Measurements from ENCODE around the gene REM1. TPM values are rescaled to one million over a fixed set of nuclear protein-coding genes. Genes with fewer than 3 reads are reported as not detected.
"Not testable (repeated sequence)": the region's sequence is repeated elsewhere in the genome, so short reads cannot be mapped to it uniquely, and the experiment has no call there.

REM1 gene
- polyA plus RNA-seq, 4 donors, result 0.44 to 2.7 (median 0.83) TPM

GRCh38 chr20:31517373-31517772, 42.3 kb downstream of the REM1 start:
- DNase-seq (ENCODE audit: low read depth in 4 of 4, low spot score in 3 of 4), result no peak

DNA sequence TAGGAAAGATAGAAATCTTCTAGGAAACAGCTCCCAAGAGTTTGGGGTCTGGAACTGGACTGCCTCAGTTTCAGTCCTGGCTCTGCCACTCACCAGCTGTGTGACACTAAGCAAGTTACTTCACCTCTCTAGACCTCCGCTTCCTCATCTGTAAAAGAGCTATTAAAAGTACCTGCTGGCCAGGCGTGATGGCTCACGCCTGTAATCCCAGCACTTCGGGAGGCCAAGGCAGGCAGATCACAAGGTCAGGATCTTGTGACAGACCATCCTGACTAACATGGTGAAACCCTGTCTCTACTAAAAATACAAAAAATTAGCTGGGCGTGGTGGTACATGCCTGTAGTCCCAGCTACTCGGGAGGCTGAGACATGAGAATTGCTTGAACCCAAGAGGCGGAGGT, 46.2 kb downstream of the REM1 start:
- DNase-seq (ENCODE audit: low read depth in 4 of 4, low spot score in 3 of 4), result not testable (repeated sequence)

- DNase-seq (ENCODE audit: low read depth in 4 of 4, low spot score in 3 of 4), result no peak
Measured at GRCh38 chr20:31522731-31523130, 47.6 kb downstream of the REM1 start.

GRCh38 chr20:31523361-31524283, 48.5 kb downstream of the REM1 start:
- DNase-seq (ENCODE audit: low read depth in 4 of 4, low spot score in 3 of 4), result no peak

DNA sequence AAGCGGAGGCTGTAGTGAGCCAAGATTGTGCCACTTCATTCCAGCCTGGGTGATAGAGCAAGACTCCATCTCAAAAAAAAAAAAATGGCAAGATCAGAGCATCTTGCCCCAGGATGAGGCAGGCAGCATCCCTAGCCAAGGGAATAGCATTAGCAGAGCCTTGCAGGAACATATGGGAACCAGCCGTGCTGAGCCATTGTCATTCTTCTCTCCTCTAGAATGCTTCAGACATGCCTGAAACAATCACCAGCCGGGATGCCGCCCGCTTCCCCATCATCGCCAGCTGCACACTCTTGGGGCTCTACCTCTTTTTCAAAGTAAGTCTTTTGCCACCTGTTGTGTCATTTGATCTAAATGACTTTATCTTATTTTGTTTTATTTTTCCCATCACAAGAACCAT, 52.2 kb downstream of the REM1 start:
- no peak for DNase-seq (ENCODE audit: low read depth in 4 of 4, low spot score in 3 of 4)

Other genes with a start within 250 kb of the REM1 start
- gene DEFB115, start 217.6 kb upstream of the REM1 start, polyA plus RNA-seq (ENCODE audit: insufficient read length in 4 of 4), result not detected
- gene DEFB116, start 166.7 kb upstream of the REM1 start, polyA plus RNA-seq (ENCODE audit: insufficient read length in 4 of 4), result not detected
- not detected for gene DEFB118, start 106.7 kb upstream of the REM1 start, polyA plus RNA-seq (ENCODE audit: insufficient read length in 4 of 4)
- gene DEFB119, start 84.7 kb upstream of the REM1 start, polyA plus RNA-seq (ENCODE audit: insufficient read length in 4 of 4), result not detected
- not detected for gene DEFB121, start 69.1 kb upstream of the REM1 start, polyA plus RNA-seq (ENCODE audit: insufficient read length in 4 of 4)
- gene DEFB123, start 34.7 kb upstream of the REM1 start, polyA plus RNA-seq (ENCODE audit: insufficient read length in 4 of 4), result not detected
- 1 to 10 TPM in 1 of 4 donors, under 1 TPM in 1, not detected in 2; 0.49 to 1.2 TPM for gene DEFB124, start 161 bp upstream of the REM1 start, polyA plus RNA-seq (ENCODE audit: insufficient read length in 4 of 4)
- 100 to 1,000 TPM; 112 to 154 (median 134) TPM for gene HM13, start 39.2 kb downstream of the REM1 start, polyA plus RNA-seq (ENCODE audit: insufficient read length in 4 of 4)
- gene ID1, start 130.0 kb downstream of the REM1 start, polyA plus RNA-seq (ENCODE audit: insufficient read length in 4 of 4), result 100 to 1,000 TPM; 101 to 255 (median 147) TPM
- gene COX4I2, start 162.6 kb downstream of the REM1 start, polyA plus RNA-seq (ENCODE audit: insufficient read length in 4 of 4), result 1 to 10 TPM; 1.6 to 2.6 (median 2.1) TPM
- 10 to 100 TPM; 67.2 to 81.0 (median 76.5) TPM for gene BCL2L1, start 247.6 kb downstream of the REM1 start, polyA plus RNA-seq (ENCODE audit: insufficient read length in 4 of 4)

Measured in left renal pelvis (tissue), 4 donors.